Mesodermal cell (in vitro differentiated cells): ENCODE results near the gene DHTKD1.

Experiments
- H3K27ac ChIP-seq: 2 replicates; pipeline ENCODE4 v1.7.0; 2013; ENCODE audit warnings: mild to moderate bottlenecking, low read depth, low read length, moderate library complexity; ENCODE audit not compliant: severe bottlenecking
- H3K36me3 ChIP-seq: 2 replicates; pipeline ENCODE4 v1.7.1; 2013; ENCODE audit warnings: mild to moderate bottlenecking, low read length, moderate library complexity; ENCODE audit not compliant: control insufficient read depth, insufficient read depth
- H3K4me1 ChIP-seq: one replicate; pipeline ENCODE4 v1.7.1; 2013; ENCODE audit warnings: mild to moderate bottlenecking, low read length; ENCODE audit not compliant: insufficient read depth, control insufficient read depth, poor library complexity, severe bottlenecking
- H3K4me3 ChIP-seq: 2 replicates; pipeline ENCODE4 v1.7.0; 2013; ENCODE audit warnings: low read length, control low read depth, mild to moderate bottlenecking; ENCODE audit not compliant: insufficient read depth, poor library complexity, severe bottlenecking; ENCODE audit errors: extremely low read depth
- H3K9me3 ChIP-seq: 2 replicates; pipeline ENCODE4 v1.7.1; 2013; ENCODE audit warnings: mild to moderate bottlenecking, low read length, moderate library complexity; ENCODE audit not compliant: control insufficient read depth
- WGBS, 2 experiments: methylation state at CpG; one replicate each; pipeline ENCODE4 v1.1.5; 2013; ENCODE audit warnings: missing lambda C conversion rate in 2 of 2; ENCODE audit not compliant: insufficient coverage in 2 of 2; 5-methylcytosine and 5-hydroxymethylcytosine counted together

The DHTKD1 gene

DNA sequence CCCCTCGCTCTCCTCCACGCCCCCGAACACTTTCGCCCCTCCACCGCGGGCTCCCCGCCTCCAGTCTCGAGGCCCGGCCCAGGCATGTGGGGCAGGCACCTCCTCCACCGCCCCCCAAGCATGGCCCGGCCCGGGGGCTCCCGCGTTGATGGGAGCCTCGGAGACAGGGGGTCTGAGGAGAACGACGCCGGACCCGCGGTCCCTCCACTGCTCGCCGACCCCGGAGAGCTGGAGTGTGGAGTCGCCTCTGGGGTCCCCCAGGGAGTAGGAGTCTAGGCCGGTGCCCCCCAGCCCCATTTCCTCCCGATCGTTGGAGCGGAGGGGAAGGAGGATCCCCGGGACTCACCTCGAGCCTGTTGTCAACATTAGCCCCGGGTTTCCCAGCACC lies 26.4 kb upstream of the DHTKD1 start:
- Histone ChIP-seq H3K4me3 (peak overlapping the region; percentile 99), H3K36me3 (peaks cover 1% of the 10 kb centered on the region), H3K27ac (peak overlapping the region; percentile 100), H3K9me3 (peaks cover 4% of the 10 kb centered on the region), H3K4me1 (no peaks in the 10 kb centered on the region)
- 0% methylated on average over 19 to 26 of the region's 31 CpGs for WGBS, 2 experiments

- 12 to 14% methylated on average over 26 to 30 of the region's 56 CpGs for WGBS, 2 experiments
- H3K4me1 ChIP-seq = no peaks in the 10 kb centered on the region
- peaks cover 4% of the 10 kb centered on the region for H3K9me3 ChIP-seq
- peak within 1 kb of the TSS; percentile 100 for H3K27ac ChIP-seq
- H3K4me3 ChIP-seq = peak within 1 kb of the TSS; percentile 99
- H3K36me3 ChIP-seq = no peaks in the 10 kb centered on the region
These were observed 25.7 kb upstream of the DHTKD1 start, which contains the start of gene UPF2 for GRCh38 chr10:12042797-12043651. Gene UPF2, minus strand, starts transcription at chr10:12042809. Its CDS starts 7,386 bp downstream, at chr10:12035423.

GRCh38 chr10:12045596-12045995 lies 23.2 kb upstream of the DHTKD1 start:
- peaks cover 4% of the 10 kb centered on the region for H3K9me3 ChIP-seq
- 93 to 100% methylated on average over 1 to 2 of the region's 5 CpGs for whole genome bisulfite sequencing, 2 experiments
- H3K4me3 ChIP-seq = no peak overlapping the region

GRCh38 chr10:12048547-12048946 lies 20.2 kb upstream of the DHTKD1 start:
- no peaks in the 10 kb centered on the region for H3K4me1 ChIP-seq
- H3K27ac ChIP-seq = no peak overlapping the region
- H3K4me3 ChIP-seq = no peak overlapping the region
- H3K9me3 ChIP-seq = peaks cover 2% of the 10 kb centered on the region
- WGBS, 2 experiments = 95 to 96% methylated on average over 6 to 7 of the region's 8 CpGs
- no peaks in the 10 kb centered on the region for H3K36me3 ChIP-seq

More at GRCh38 chr10:12045596-12045995, 23.2 kb upstream of the DHTKD1 start:
- no peak overlapping the region for H3K27ac ChIP-seq
- H3K36me3 ChIP-seq = no peaks in the 10 kb centered on the region
- H3K4me1 ChIP-seq = no peaks in the 10 kb centered on the region

- Histone ChIP-seq H3K4me3 (no peak overlapping the region), H3K4me1 (no peaks in the 10 kb centered on the region), H3K27ac (no peak overlapping the region), H3K9me3 (no peaks in the 10 kb centered on the region), H3K36me3 (no peaks in the 10 kb centered on the region)
These were observed 18.2 kb upstream of the DHTKD1 start for GRCh38 chr10:12050528-12050927.

DNA sequence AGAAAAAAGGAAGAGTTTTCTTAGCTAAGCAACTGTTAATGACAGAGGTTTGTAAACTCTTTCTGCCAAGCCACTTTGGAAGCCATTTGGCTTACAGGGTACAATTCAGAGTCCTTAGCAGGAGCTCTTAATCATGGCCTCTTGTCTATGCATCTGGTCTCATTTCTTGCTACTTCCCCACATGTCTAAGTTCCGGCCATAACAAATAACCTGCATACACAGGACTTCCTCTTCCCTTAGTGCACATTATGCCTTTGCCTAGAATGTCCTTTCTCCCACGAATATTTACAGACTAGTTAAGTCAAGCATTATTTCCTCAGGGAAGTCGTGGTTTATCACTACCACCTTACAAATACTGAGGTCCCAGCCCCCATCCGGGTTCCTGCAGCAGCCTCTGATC lies 17.5 kb upstream of the DHTKD1 start:
- no peaks in the 10 kb centered on the region for H3K9me3 ChIP-seq
- H3K4me3 ChIP-seq = no peak overlapping the region
- 82 to 94% methylated on average over 3 to 4 of the region's 4 CpGs for WGBS, 2 experiments
- no peak overlapping the region for H3K27ac ChIP-seq
- no peaks in the 10 kb centered on the region for H3K36me3 ChIP-seq
- H3K4me1 ChIP-seq = no peaks in the 10 kb centered on the region

GRCh38 chr10:12055732-12056131 lies 13.0 kb upstream of the DHTKD1 start:
- H3K4me1 ChIP-seq = no peaks in the 10 kb centered on the region
- WGBS, 2 experiments = 94 to 100% methylated on average over 1 to 2 of the region's 5 CpGs
- no peak overlapping the region for H3K27ac ChIP-seq
- H3K9me3 ChIP-seq = no peaks in the 10 kb centered on the region
- no peak overlapping the region for H3K4me3 ChIP-seq
- H3K36me3 ChIP-seq = no peaks in the 10 kb centered on the region

DNA sequence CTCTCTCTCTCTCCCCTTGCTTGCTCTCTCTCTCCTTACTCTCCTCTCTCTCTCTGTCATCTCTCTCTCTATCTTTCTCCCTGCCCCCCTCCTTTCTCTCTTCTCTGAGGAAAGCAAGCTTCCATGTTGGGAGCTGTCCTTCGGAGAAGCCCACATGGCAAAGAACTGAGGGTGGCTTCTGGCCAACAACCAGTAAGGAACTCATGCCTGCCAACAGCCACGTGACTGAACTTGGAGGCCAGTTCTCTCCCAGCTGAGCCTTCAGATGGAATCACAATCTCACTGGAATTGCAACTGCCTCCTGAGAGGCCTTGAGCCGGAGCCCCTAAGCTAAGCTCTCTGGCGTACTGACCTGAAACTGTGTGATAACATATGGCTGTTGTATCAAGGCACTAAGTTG lies 12.0 kb upstream of the DHTKD1 start:
- 0 to 67% methylated on average over 1 to 3 of the region's 4 CpGs for WGBS, 2 experiments
- Histone ChIP-seq H3K9me3 (no peaks in the 10 kb centered on the region), H3K4me3 (no peak overlapping the region), H3K4me1 (no peaks in the 10 kb centered on the region), H3K36me3 (no peaks in the 10 kb centered on the region), H3K27ac (no peak overlapping the region)

GRCh38 chr10:12061124-12061523 lies 7.6 kb upstream of the DHTKD1 start:
- Histone ChIP-seq H3K27ac (no peak overlapping the region), H3K4me3 (no peak overlapping the region), H3K9me3 (no peaks in the 10 kb centered on the region), H3K4me1 (no peaks in the 10 kb centered on the region), H3K36me3 (no peaks in the 10 kb centered on the region)
- WGBS, 2 experiments = 83 to 97% methylated on average over 3 of the region's 4 CpGs

DNA sequence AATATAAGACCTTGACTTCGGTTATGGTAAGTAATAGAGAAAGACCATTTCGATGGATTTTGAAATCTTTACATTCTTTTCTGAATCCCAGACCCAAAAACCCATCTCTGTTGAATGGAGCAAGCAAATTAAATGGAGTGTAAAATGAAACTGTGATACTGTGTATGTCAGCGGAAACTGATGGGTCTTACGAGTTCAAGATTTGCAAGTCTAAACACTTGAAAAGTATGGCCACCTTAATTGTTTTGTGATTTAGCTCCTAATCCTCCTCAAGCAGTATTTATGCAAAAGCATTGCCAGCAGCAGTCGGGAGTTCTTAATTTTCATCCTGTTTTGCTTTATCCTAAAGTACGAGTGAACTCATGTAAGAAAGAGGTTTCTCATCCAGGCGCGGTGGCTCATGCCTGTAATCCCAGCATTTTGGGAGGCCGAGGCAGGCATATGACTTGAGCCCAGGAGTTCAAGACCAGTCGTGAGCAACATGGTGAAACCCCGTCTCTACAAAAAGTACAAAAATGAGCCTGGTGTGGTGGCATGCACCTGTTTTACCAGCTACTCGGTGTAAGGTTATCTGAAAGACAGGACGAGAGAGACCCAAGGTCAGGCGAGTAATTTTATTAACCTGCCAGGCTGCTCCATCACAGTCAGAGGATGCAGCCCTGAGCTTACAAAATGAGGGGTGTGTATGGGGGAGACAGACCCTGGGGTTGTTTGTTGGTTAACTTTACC lies 5.8 kb upstream of the DHTKD1 start:
- Histone ChIP-seq H3K36me3 (no peaks in the 10 kb centered on the region), H3K4me3 (no peak overlapping the region), H3K4me1 (no peaks in the 10 kb centered on the region), H3K27ac (no peak overlapping the region), H3K9me3 (no peaks in the 10 kb centered on the region)
- 84 to 88% methylated on average over 9 to 12 of the region's 14 CpGs for WGBS, 2 experiments

GRCh38 chr10:12063483-12063818 lies 5.3 kb upstream of the DHTKD1 start:
- H3K27ac ChIP-seq = no peak overlapping the region
- no CpG with 5 or more reads among the region's 3 CpGs for WGBS, 2 experiments

More at GRCh38 chr10:12063483-12063818, 5.3 kb upstream of the DHTKD1 start:
- H3K36me3 ChIP-seq = no peaks in the 10 kb centered on the region
- no peaks in the 10 kb centered on the region for H3K4me1 ChIP-seq
- no peak overlapping the region for H3K4me3 ChIP-seq
- H3K9me3 ChIP-seq = no peaks in the 10 kb centered on the region
